Measurements from ENCODE around the gene C11orf98. TPM values are rescaled to one million over a fixed set of nuclear protein-coding genes. Genes with fewer than 3 reads are reported as not detected.

The C11orf98 gene
- total RNA-seq, 1 experiment from 2014 or later = 139 TPM

- no peak overlapping the region; a peak in 1 of 7 replicates for H3K27ac Mint-ChIP-seq
- Histone ChIP-seq H4K91ac (ENCODE audit: insufficient read length, low read depth, low read length) (no peak overlapping the region), H3T11ph (ENCODE audit: low read length) (no peak overlapping the region), H2BK120ac (ENCODE audit: low read depth, low read length, poor library complexity, severe bottlenecking) (no peak overlapping the region), H2BK15ac (ENCODE audit: low read depth, low read length) (no peak overlapping the region), H3K4ac (ENCODE audit: low read depth, low read length) (no peak overlapping the region), H4K20me1 (ENCODE audit: control insufficient read depth, insufficient read depth, insufficient read length) (no peaks in the 10 kb centered on the region), H3K56ac (ENCODE audit: insufficient read length, low read depth, low read length) (no peak overlapping the region), H3K79me1 (ENCODE audit: insufficient read depth, low read depth, low read length, poor library complexity, severe bottlenecking) (no peaks in the 10 kb centered on the region), H3K9me3 (ENCODE audit: control insufficient read depth, low read depth, low read length) (no peaks in the 10 kb centered on the region), H2AK5ac (ENCODE audit: insufficient read length, low read length) (no peak overlapping the region), H4K5ac (ENCODE audit: insufficient read length, low read depth, low read length) (no peak overlapping the region), H2BK20ac (ENCODE audit: low read depth, low read length, poor library complexity, severe bottlenecking) (no peak overlapping the region), H2BK5ac (ENCODE audit: insufficient read length, low read length) (no peak overlapping the region), H3K27ac (ENCODE audit: insufficient read length, low read depth, low read length) (no peak overlapping the region), H3K27me3 (ENCODE audit: insufficient read depth, low read length) (no peaks in the 10 kb centered on the region), H3K79me2 (ENCODE audit: insufficient read depth, low read length) (no peaks in the 10 kb centered on the region), H3K14ac (ENCODE audit: insufficient read depth, low read length) (no peak overlapping the region), H4K8ac (replicated peaks; ENCODE audit: insufficient read length, low read depth, low read length) (no peak overlapping the region), H2BK12ac (ENCODE audit: insufficient read length, low read depth, low read length) (no peak overlapping the region), H3K9ac (ENCODE audit: extremely low read depth, insufficient read length, low read length) (no peak overlapping the region), H3K4me2 (ENCODE audit: insufficient read depth, insufficient read length, low read length) (no peak overlapping the region), H3K18ac (ENCODE audit: insufficient read length, low read depth, low read length) (no peak overlapping the region), H3K4me1 (ENCODE audit: insufficient read depth, low read length) (no peaks in the 10 kb centered on the region), H3K23me2 (ENCODE audit: insufficient read length, low read depth, low read length, poor library complexity, severe bottlenecking) (peaks cover 13% of the 10 kb centered on the region), H3K23ac (ENCODE audit: insufficient read length, low read depth, low read length) (no peak overlapping the region), H2AFZ (ENCODE audit: low read length) (no peak overlapping the region)
- TF ChIP-seq CTCF (conservative IDR thresholded peaks at IDR 0.05) = no peak
- H3K9me3 Mint-ChIP-seq = no peaks in the 10 kb centered on the region
- H3K27me3 Mint-ChIP-seq (ENCODE audit: low read depth) = peaks cover 4% of the 10 kb centered on the region
- no peak overlapping the region; a peak in 1 of 5 replicates for H3K4me3 Mint-ChIP-seq
- no CpG with 5 or more reads among the region's 15 CpGs for WGBS (ENCODE audit: extremely low coverage, insufficient read length, low lambda C conversion rate)
- peaks cover 0 to 15% (median 13%) of the 10 kb centered on the region in 3 experiments; a peak in 6 of 7 replicates for H3K36me3 Mint-ChIP-seq (ENCODE audit: insufficient read depth in 1 of 3, low read depth in 3 of 3)
- DNase-seq = no peak
- H3K4me1 Mint-ChIP-seq = peaks cover 17 to 29% of the 10 kb centered on the region in 2 experiments
Measured at GRCh38 chr11:62613291-62613778, 51.7 kb downstream of the C11orf98 start.

Other genes with a start within 250 kb of the C11orf98 start
- not detected in 2 replicates for gene SCGB1A1, start 246.2 kb downstream of the C11orf98 start, total RNA-seq (2021)
- gene AHNAK, start 118.4 kb downstream of the C11orf98 start, total RNA-seq (2021) = 13.9 and 15.2 TPM in 2 replicates
- 1,790 and 1,800 TPM in 2 replicates for gene EEF1G, start 91.3 kb downstream of the C11orf98 start, total RNA-seq (2021)
- 20.7 and 24.9 TPM in 2 replicates for gene TUT1, start 73.7 kb downstream of the C11orf98 start, total RNA-seq (2021)
- 143 and 149 TPM in 2 replicates for gene MTA2, start 63.3 kb downstream of the C11orf98 start, total RNA-seq (2021)
- gene EML3, start 52.4 kb downstream of the C11orf98 start, total RNA-seq (2021) = 35.3 and 40.6 TPM in 2 replicates
- 0.79 and 1.0 TPM in 2 replicates for gene ROM1, start 52.0 kb downstream of the C11orf98 start, total RNA-seq (2021)
- gene B3GAT3, start 43.2 kb downstream of the C11orf98 start, total RNA-seq (2021) = 30.6 and 30.8 TPM in 2 replicates
- gene GANAB, start 18.6 kb downstream of the C11orf98 start, total RNA-seq (2021) = 387 TPM in 2 replicates
- gene INTS5, start 11.9 kb downstream of the C11orf98 start, total RNA-seq (2021) = 40.0 and 41.6 TPM in 2 replicates
- 49.2 and 51.5 TPM in 2 replicates for gene CSKMT, start 102 bp upstream of the C11orf98 start, total RNA-seq (2021)
- gene UQCC3, start 6.5 kb upstream of the C11orf98 start, total RNA-seq (2021) = 11.1 and 12.3 TPM in 2 replicates
- gene LBHD1, start 7.1 kb upstream of the C11orf98 start, total RNA-seq (2021) = 9.1 and 10.4 TPM in 2 replicates
- gene UBXN1, start 13.9 kb upstream of the C11orf98 start, total RNA-seq (2021) = 110 and 118 TPM in 2 replicates
- gene LRRN4CL, start 24.3 kb upstream of the C11orf98 start, total RNA-seq (2021) = 0.59 and 0.79 TPM in 2 replicates
- gene BSCL2, start 42.2 kb upstream of the C11orf98 start, total RNA-seq (2021) = 68.4 and 77.4 TPM in 2 replicates
- gene GNG3, start 42.5 kb upstream of the C11orf98 start, total RNA-seq (2021) = 3.2 and 3.4 TPM in 2 replicates
- 40.6 and 43.5 TPM in 2 replicates for gene HNRNPUL2, start 62.2 kb upstream of the C11orf98 start, total RNA-seq (2021)
- 31.6 and 33.4 TPM in 2 replicates for gene TTC9C, start 63.3 kb upstream of the C11orf98 start, total RNA-seq (2021)
- 39.7 and 43.4 TPM in 2 replicates for gene ZBTB3, start 89.0 kb upstream of the C11orf98 start, total RNA-seq (2021)
- gene POLR2G, start 96.4 kb upstream of the C11orf98 start, total RNA-seq (2021) = 126 and 129 TPM in 2 replicates
- gene TAF6L, start 106.2 kb upstream of the C11orf98 start, total RNA-seq (2021) = 37.7 and 44.2 TPM in 2 replicates
- gene TMEM179B, start 122.2 kb upstream of the C11orf98 start, total RNA-seq (2021) = 25.0 and 25.5 TPM in 2 replicates
- 21.7 and 22.2 TPM in 2 replicates for gene TMEM223, start 126.8 kb upstream of the C11orf98 start, total RNA-seq (2021)
- gene NXF1, start 140.2 kb upstream of the C11orf98 start, total RNA-seq (2021) = 65.5 and 69.0 TPM in 2 replicates
- gene STX5, start 166.8 kb upstream of the C11orf98 start, total RNA-seq (2021) = 33.5 and 34.7 TPM in 2 replicates
- gene TEX54, start 167.6 kb upstream of the C11orf98 start, total RNA-seq (2021) = 0.53 and 1.2 TPM in 2 replicates
- 121 and 124 TPM in 2 replicates for gene WDR74, start 174.4 kb upstream of the C11orf98 start, total RNA-seq (2021)
- 289 and 290 TPM in 2 replicates for gene SLC3A2, start 215.7 kb upstream of the C11orf98 start, total RNA-seq (2021)